DND-41 (cell line): Measurements from ENCODE around the gene FAM174A.
A peak's percentile ranks its signal among the peaks of the same experiment; 100 is the strongest.

Source experiments
- EZH2 ChIP-seq: IDR thresholded peaks from 3 replicates; pipeline ENCODE4 v1.6.1; 2012; ENCODE audit warnings: borderline replicate concordance, low read depth, mild to moderate bottlenecking, moderate library complexity, low read length, inconsistent platforms; ENCODE audit not compliant: severe bottlenecking
- TF ChIP-seq, protein P1 (sequence below): IDR thresholded peaks from 2 replicates; pipeline ENCODE4 v1.5.1; 2012; ENCODE audit warnings: borderline replicate concordance, low read length, moderate library complexity, mild to moderate bottlenecking; ENCODE audit not compliant: poor library complexity, severe bottlenecking; ENCODE audit errors: extremely low read depth

DNA sequence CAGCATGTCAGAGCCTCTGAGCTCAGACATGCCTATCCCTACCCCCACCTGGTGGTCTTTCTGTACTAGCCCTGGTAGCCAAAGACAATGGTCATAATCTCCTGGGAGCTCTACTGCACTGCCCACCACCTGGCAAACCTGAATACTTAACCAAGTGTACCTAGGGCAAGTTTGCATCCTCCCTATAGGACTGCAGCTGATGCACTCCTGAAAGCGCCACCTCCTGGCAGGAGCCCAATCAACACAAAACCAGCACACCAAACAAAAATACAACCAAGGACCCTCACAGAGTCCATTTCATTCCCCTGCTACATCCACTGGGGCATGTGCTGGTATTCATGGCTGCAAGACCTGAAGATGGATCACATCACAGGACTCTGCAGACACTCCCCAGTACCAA, 14.8 kb upstream of the FAM174A start:
- TF ChIP-seq, protein P1, sequence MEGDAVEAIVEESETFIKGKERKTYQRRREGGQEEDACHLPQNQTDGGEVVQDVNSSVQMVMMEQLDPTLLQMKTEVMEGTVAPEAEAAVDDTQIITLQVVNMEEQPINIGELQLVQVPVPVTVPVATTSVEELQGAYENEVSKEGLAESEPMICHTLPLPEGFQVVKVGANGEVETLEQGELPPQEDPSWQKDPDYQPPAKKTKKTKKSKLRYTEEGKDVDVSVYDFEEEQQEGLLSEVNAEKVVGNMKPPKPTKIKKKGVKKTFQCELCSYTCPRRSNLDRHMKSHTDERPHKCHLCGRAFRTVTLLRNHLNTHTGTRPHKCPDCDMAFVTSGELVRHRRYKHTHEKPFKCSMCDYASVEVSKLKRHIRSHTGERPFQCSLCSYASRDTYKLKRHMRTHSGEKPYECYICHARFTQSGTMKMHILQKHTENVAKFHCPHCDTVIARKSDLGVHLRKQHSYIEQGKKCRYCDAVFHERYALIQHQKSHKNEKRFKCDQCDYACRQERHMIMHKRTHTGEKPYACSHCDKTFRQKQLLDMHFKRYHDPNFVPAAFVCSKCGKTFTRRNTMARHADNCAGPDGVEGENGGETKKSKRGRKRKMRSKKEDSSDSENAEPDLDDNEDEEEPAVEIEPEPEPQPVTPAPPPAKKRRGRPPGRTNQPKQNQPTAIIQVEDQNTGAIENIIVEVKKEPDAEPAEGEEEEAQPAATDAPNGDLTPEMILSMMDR = peak; percentile 20
- no peak for TF ChIP-seq EZH2
